Osteocyte (in vitro differentiated cells): Measurements from ENCODE around the gene SF3B3. TPM values are rescaled to one million over a fixed set of nuclear protein-coding genes. Genes with fewer than 3 reads are reported as not detected.

Experiments used
- DNase-seq: peaks from one replicate; pipeline ENCODE4 v3.0.0; 2021; ENCODE audit warnings: mixed read lengths; ENCODE audit not compliant: unreplicated experiment; ENCODE audit errors: extremely low spot score
- H3K27ac Mint-ChIP-seq: one replicate; pipeline ENCODE4 v1.8.0; 2021; ENCODE audit warnings: mild to moderate bottlenecking, mixed read lengths; ENCODE audit not compliant: unreplicated experiment
- H3K27me3 Mint-ChIP-seq: one replicate; pipeline ENCODE4 v1.8.0; 2021; ENCODE audit warnings: mixed read lengths; ENCODE audit not compliant: unreplicated experiment
- H3K36me3 Mint-ChIP-seq: one replicate; pipeline ENCODE4 v1.8.0; 2021; ENCODE audit warnings: mixed read lengths; ENCODE audit not compliant: unreplicated experiment
- H3K4me1 Mint-ChIP-seq: one replicate; pipeline ENCODE4 v1.8.0; 2021; ENCODE audit warnings: mixed read lengths; ENCODE audit not compliant: unreplicated experiment
- H3K4me3 Mint-ChIP-seq: one replicate; pipeline ENCODE4 v1.8.0; 2021; ENCODE audit warnings: mild to moderate bottlenecking, moderate library complexity, mixed read lengths; ENCODE audit not compliant: unreplicated experiment
- H3K9me3 Mint-ChIP-seq: one replicate; pipeline ENCODE4 v1.8.0; 2021; ENCODE audit warnings: mixed read lengths; ENCODE audit not compliant: unreplicated experiment
- total RNA-seq: library from RNA; stranded (reverse); gene quantifications from 2 replicates; pipeline ENCODE4 v1.2.1, GENCODE V29; 2021
- TF ChIP-seq, protein P1 (sequence below): fragments of 200-600 bp; sonication (generic); IDR thresholded peaks from 2 replicates; pipeline ENCODE4 v1.5.0; 2021; ENCODE audit warnings: antibody characterized with exemption, mild to moderate bottlenecking, moderate library complexity

Gene SF3B3
- total RNA-seq, 1 donor from 2014 or later: 307 TPM

GRCh38 chr16:70540994-70541393 is 17.4 kb downstream of the SF3B3 start:
- TF ChIP-seq, protein P1, sequence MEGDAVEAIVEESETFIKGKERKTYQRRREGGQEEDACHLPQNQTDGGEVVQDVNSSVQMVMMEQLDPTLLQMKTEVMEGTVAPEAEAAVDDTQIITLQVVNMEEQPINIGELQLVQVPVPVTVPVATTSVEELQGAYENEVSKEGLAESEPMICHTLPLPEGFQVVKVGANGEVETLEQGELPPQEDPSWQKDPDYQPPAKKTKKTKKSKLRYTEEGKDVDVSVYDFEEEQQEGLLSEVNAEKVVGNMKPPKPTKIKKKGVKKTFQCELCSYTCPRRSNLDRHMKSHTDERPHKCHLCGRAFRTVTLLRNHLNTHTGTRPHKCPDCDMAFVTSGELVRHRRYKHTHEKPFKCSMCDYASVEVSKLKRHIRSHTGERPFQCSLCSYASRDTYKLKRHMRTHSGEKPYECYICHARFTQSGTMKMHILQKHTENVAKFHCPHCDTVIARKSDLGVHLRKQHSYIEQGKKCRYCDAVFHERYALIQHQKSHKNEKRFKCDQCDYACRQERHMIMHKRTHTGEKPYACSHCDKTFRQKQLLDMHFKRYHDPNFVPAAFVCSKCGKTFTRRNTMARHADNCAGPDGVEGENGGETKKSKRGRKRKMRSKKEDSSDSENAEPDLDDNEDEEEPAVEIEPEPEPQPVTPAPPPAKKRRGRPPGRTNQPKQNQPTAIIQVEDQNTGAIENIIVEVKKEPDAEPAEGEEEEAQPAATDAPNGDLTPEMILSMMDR: no peak
- DNase-seq: no peak
- H3K36me3 Mint-ChIP-seq: peaks cover 66% of the 10 kb centered on the region
- H3K27ac Mint-ChIP-seq: peak overlapping the region; percentile 20
- H3K27me3 Mint-ChIP-seq: no peaks in the 10 kb centered on the region
- H3K9me3 Mint-ChIP-seq: no peaks in the 10 kb centered on the region
- no peaks in the 10 kb centered on the region for H3K4me1 Mint-ChIP-seq
- no peak overlapping the region for H3K4me3 Mint-ChIP-seq

DNA sequence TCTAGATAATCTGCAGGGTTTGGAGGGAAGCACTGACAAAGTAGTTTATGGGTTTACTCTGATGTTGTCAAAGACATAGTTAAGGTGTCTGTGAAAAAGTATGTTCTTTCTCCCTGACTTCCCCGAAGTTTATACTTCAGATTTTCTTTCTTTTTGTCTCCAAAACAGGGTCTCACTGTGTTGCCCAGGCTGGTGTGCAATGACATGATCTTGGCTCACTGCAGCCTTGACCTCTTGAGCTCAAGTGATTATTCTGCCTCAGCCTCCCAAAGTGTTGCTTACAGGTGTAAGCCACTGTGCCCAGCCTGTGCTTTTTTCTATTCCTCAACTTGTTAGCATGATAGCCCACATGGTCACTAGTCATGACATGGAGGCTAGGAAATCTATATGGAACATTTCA is 20.9 kb downstream of the SF3B3 start:
- H3K9me3 Mint-ChIP-seq: no peaks in the 10 kb centered on the region
- H3K4me1 Mint-ChIP-seq: no peaks in the 10 kb centered on the region
- TF ChIP-seq, protein P1: no peak
- H3K27ac Mint-ChIP-seq: no peak overlapping the region
- peaks cover 58% of the 10 kb centered on the region for H3K36me3 Mint-ChIP-seq
- DNase-seq: no peak
- no peak overlapping the region for H3K4me3 Mint-ChIP-seq
- no peaks in the 10 kb centered on the region for H3K27me3 Mint-ChIP-seq

- Mint-ChIP-seq H3K4me1 (peaks cover 18% of the 10 kb centered on the region), H3K9me3 (no peaks in the 10 kb centered on the region), H3K27ac (peak overlapping the region; percentile 0), H3K36me3 (peaks cover 57% of the 10 kb centered on the region), H3K27me3 (no peaks in the 10 kb centered on the region), H3K4me3 (no peak overlapping the region)
- no peak for DNase-seq
- TF ChIP-seq, protein P1: no peak
Observed at GRCh38 chr16:70548936-70549335, 25.3 kb downstream of the SF3B3 start.

DNA sequence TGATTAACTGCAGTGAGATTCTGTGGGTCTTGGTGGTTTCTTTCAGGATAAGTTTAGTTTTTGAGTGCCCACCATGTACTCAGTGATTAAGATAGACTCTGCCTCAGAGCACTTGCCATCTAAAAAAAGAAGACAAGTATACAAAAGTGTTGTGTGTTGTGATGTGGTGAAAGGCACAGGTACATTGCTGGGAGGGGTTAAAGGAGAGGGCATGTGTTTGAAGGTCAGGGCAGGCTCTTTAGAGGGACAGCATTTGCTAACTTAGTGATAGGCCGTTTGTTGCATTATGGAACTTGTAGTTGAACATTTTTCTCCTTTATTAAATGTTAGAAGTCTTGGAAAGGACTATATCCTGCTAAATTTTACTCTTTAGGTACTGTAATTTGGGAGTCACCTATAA is 26.5 kb downstream of the SF3B3 start:
- peak overlapping the region; percentile 36 for H3K27ac Mint-ChIP-seq
- TF ChIP-seq, protein P1: no peak
- peaks cover 24% of the 10 kb centered on the region for H3K4me1 Mint-ChIP-seq
- no peaks in the 10 kb centered on the region for H3K27me3 Mint-ChIP-seq
- no peak for DNase-seq
- no peak overlapping the region for H3K4me3 Mint-ChIP-seq
- no peaks in the 10 kb centered on the region for H3K9me3 Mint-ChIP-seq
- peaks cover 59% of the 10 kb centered on the region for H3K36me3 Mint-ChIP-seq

GRCh38 chr16:70551788-70552187 is 28.2 kb downstream of the SF3B3 start:
- peaks cover 64% of the 10 kb centered on the region for H3K36me3 Mint-ChIP-seq
- peaks cover 24% of the 10 kb centered on the region for H3K4me1 Mint-ChIP-seq
- peak overlapping the region; percentile 47 for H3K27ac Mint-ChIP-seq
- no peak overlapping the region for H3K4me3 Mint-ChIP-seq
- no peaks in the 10 kb centered on the region for H3K27me3 Mint-ChIP-seq
- DNase-seq: no peak
- no peaks in the 10 kb centered on the region for H3K9me3 Mint-ChIP-seq
- TF ChIP-seq, protein P1: no peak
